GM18505 (cell line): Measurements from ENCODE around the gene PLCL1.
"Not testable (repeated sequence)": the region's sequence is repeated elsewhere in the genome, so short reads cannot be mapped to it uniquely, and the experiment has no call there.

Source experiments
- ATAC-seq: cut with Tn5 transposase; IDR thresholded peaks from one replicate; pipeline ENCODE4 v1.9.1; 2021; ENCODE audit not compliant: unreplicated experiment
- POLR2A ChIP-seq: IDR thresholded peaks from 4 replicates; pipeline ENCODE4 v1.6.1; 2011; ENCODE audit warnings: borderline replicate concordance; ENCODE audit not compliant: insufficient read depth, insufficient read length; ENCODE audit errors: extremely low read depth

The PLCL1 gene

DNA sequence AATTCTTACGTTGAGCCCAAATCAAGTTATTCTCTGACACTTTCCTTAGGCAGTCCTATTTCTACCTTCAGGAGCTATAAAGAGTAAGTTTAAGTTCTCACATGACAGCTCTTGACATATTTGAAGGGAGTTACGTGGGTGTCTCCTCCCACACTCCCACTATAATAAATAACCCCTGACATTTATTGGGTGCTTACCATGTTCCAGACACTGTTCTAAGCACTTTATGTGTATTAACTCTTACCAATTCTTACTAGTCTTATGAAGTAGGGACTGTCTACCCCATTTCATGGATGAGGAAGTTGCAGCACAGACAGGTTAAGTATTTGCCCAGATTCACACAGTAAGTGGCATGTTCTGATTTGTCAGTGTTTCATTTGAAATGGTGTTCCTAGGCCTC, 17.9 kb downstream of the PLCL1 start:
- TF ChIP-seq POLR2A = no peak
- ATAC-seq = no peak

DNA sequence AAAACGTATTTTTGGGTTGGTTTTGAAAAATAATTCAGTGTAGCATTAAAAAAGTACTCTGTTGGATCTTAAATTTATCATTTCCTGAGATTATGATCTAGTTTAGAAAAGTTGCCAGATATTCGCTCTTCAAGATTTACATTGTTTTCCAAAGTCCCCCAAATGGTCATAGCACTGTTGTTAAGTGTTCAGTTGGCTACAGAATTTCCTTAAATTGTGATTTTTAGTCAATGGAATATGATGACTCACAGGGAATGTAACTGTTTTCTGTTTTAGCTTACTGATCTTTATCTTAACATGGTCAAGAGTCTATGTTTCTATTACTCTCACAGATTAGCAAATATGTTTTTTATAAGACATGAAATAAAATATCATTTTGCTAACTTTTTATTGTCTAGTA, 23.2 kb downstream of the PLCL1 start:
- TF ChIP-seq POLR2A = no peak
- ATAC-seq = no peak

DNA sequence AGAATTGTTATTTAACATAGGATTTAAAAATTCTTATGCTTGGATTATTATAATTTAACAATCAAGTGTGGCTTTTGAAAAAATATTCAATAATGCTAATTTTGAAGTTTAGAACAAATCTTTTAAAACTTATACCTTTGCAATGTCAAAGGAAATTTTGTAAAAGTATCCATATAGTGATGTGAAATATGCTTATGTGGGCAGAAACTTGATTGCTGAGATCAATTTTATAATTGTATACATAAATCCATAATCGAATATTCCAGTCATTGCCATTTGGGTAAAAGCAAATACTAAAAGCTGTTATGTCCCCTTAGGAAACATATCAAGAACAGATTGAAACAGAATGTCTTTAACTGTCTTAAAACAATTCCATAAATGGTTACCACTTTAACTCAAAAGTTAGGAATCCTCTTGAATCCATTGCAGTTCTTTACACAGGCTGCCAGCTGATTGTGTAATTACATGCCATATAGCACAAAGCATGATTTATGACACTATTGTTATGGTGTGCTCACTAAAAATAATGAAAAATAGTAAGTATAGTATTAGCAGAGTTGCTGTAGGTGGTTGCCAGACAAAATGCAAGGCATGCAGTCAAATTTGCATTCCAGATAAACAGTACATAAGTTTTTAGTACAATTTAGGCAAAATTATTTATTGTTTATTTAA, 24.2 kb downstream of the PLCL1 start:
- ATAC-seq = no peak
- TF ChIP-seq POLR2A = no peak

DNA sequence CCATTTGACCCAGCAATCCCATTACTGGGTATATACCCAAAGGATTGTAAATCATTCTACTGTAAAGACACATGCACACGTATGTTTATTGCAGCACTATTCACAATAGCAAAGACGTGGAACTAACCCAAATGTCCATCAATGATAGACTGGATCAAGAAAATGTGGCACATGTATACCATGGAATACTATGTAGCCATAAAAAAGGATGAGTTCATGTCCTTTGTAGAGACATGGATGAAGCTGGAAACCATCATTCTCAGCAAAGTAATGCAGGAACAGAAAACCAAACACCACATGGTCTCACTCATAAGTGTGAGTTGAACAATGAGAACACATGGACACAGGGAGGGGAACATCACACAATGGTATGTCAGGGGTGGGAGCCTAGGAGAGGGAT, 30.4 kb downstream of the PLCL1 start:
- ATAC-seq = not testable (repeated sequence)

DNA sequence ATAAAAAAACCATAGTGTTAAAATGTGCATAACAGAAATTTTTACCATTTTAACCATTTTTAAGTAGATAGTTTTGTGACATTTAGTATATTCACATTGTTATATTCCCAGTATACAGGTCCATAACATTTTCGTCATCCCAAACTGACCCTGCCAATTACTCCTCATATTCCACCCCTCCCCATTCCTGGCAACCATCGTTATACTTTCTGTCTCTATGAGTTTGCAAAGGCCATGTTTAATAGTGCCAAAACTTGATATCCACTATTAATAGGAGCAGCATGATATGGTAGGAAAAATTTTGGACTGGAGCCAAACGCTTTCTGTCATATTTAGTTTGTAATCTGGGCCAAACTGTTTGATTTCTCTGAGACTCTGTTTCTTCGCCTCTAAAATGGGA, 30.9 kb downstream of the PLCL1 start:
- no peak for TF ChIP-seq POLR2A
- no peak for ATAC-seq

DNA sequence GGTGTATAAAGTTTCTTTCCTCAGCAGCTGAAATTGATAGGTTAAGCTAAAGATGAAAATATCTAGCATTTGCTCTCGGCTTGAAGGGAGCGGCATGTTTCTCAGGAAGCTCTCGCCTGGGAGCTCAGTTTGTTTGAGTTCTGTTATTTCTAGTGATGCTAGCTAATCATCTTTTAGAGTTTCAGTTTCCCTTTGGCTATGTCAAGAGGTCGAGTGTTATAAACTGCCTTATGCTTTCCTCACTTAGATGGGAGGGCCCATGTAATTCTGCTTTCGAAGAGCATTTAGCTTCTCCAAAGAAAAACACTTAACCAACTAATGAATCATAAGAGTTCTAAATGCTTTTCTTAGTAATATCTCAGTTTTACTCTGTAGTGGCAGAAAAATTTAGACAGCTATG, 33.6 kb downstream of the PLCL1 start:
- TF ChIP-seq POLR2A = no peak
- peak; percentile 98 for ATAC-seq

DNA sequence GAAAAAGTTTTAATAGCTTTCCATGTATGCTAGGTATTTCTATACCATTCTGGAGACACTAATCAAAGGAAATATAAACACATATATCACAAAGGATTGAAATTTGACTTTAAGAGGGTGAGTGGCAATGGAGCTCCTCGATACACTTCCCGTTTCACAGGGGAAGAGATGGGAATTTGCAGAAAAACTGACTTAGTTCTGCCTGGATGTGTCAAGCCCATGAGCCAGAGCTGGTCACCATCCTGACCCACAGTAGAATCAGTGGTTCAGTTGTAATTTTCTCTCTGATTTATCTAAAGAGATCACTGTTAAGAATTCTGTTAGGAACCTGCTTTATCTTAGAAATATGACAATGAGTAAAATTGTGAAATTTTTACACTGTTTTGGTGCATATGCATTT, 34.2 kb downstream of the PLCL1 start:
- no peak for TF ChIP-seq POLR2A
- no peak for ATAC-seq

DNA sequence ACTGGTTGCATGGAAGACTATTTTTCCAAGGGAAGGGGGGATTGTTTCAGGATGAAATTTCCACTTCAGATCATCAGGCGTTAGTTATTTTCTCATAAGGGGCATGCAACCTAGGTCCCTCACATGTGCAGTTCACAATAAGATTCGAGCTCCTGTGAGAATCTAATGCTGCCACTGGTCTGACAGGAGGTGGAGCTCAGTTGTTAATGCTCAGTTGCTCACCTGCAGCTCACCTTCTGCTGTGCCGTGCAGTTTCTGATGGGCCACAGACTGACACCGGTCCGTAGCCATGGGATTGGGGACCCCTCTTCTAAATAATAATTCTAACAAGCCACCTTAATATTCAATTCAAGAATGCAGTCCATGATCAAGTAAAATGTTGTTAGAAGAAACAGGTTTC, 34.9 kb downstream of the PLCL1 start:
- no peak for TF ChIP-seq POLR2A
- no peak for ATAC-seq

DNA sequence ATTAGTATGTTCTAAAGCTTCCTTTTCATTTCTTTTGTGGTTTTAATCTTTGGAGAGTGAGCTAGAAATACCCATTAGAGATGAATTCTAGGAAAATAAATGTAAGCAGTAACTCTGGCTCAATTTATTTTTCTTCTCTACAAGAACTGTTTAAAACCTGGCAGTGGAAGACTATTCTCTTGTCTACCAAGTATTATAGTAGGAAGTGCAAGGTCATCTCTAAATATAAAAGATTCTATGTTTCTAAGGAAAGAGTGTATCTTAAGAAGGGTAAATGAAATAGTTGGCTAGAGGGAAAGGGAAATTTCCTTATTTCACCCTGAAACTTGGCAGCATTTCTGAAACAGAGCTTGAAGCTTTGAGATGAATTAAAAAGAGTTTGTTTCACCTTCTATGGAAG, 35.5 kb downstream of the PLCL1 start:
- no peak for ATAC-seq

DNA sequence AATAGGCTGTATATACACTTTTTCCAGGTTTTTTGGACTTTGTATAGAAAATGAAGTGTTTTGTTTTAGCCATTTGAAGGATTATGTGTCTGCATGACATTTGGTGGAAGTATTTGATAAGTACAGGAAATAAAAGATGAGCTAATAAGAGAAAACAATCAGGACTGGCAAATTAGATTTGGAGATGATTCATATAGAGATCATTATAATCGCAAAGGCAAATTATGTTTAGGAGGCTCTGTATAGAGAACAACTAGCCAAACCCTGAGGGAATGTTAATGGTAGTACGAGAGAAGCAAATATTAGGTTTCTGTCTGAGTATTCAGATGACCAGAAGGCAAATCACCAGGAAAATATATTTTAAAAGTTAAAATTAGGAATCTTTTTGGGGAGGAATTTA, 41.7 kb downstream of the PLCL1 start:
- no peak for ATAC-seq
- TF ChIP-seq POLR2A = no peak

More for the DNA sequence above, 35.5 kb downstream of the PLCL1 start:
- no peak for TF ChIP-seq POLR2A

DNA sequence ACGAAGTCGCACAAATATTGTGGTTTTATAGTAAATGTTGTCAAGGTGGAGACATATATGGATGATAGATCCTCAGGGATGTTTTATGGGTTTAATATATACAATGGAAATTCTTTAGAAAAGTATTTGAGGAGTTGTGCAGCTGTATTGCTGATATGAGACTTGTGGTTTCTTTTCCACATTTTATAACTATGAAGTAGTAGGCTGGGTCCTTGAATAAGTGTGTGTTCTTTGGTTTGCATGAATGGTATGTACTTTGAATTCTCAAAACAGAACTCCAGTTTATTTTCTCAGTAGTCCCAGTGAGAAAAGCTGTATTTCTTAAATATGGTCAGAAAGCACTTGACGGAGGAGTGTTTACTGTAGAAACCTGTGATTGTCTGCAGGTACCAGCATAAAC, 42.4 kb downstream of the PLCL1 start:
- TF ChIP-seq POLR2A = no peak
- ATAC-seq = no peak

DNA sequence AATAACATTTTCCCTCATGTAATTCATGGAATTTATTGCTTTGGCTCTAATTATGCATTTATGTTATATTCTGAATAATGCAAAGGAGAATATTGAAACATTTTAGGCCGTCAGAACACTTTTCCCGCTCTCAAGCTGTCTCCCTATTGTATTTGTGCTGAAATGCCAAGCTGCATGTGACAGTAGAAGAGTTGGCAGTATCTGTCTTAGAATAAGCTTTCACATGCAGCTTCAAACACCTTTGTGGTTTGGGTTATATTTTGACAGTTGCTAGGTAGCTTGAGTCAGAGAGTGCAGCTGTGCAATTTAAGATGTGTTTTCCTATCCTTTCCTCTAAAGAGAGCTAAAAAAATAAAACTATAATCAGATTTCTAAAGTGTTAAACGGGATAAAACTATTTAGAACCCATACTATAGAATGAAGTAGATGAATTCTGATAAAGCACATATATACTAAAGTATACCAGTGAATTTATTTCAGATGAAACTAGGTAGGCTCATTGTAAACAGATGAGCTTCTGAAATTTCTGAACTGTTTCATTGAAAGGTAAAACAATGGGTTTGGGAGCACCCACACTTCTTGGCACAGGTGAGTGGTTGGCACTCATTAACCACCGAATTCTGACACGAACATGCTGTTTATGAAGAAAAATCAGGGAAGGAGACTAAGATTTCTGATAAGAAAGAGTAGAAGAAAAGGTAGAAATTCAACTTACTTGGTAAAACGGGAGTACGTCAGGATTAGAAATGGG, 43.4 kb downstream of the PLCL1 start:
- ATAC-seq = no peak
- no peak for TF ChIP-seq POLR2A

DNA sequence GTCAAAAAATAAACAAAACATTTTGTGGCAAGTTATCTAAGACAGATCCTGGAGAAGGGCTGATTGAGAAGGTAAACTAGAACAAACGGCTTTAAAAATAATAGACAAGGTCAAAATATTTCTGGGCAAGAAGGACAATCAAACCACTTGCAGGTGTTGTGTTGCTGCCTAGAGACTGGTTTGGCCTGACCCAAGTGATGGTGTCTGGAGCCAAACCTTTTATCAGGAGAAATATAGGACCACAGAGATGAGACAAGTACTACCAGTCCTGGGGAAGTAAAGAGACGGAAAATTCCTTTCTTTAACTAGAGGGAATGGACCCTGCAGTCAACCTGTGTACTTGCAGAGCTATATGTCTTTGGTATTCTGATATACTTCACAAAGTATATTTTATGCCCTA, 44.2 kb downstream of the PLCL1 start:
- ATAC-seq = no peak
- TF ChIP-seq POLR2A = no peak

DNA sequence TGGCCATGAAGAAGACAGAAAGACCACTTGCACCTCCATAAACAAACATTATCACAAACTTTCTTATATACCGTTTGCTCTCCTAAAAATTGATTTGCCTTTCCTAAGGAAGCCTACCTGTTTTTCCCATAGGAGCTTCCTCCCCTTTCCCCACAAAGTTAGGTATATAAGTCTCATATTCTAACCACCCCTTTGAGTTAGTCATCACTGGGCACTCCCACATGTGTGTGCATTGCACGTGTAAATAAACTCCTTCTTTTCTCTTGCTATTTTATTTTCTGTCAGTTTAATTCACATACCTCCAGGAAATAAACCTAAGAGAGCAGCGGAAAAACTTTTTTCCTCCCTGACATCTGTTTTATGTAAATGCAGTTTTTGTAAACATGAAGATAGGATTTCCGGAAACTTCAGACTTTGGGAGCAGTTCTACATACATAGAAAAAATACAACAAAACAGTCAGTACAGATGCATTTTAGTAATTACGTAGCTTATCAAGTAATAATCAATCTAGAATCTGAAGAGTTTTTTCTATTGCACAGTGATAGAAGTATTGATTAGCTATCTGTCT, 46.6 kb downstream of the PLCL1 start:
- ATAC-seq = no peak
- no peak for TF ChIP-seq POLR2A
